HG03097 (cell line): ENCODE results near the gene TENM3.

Experiments
- ATAC-seq: cut with Tn5 transposase; IDR thresholded peaks from one replicate; pipeline ENCODE4 v1.9.1; 2021; ENCODE audit not compliant: unreplicated experiment, low FRiP score

Gene TENM3

GRCh38 chr4:182846036-182846435, 602.8 kb downstream of the TENM3 start:
- ATAC-seq = no peak

DNA sequence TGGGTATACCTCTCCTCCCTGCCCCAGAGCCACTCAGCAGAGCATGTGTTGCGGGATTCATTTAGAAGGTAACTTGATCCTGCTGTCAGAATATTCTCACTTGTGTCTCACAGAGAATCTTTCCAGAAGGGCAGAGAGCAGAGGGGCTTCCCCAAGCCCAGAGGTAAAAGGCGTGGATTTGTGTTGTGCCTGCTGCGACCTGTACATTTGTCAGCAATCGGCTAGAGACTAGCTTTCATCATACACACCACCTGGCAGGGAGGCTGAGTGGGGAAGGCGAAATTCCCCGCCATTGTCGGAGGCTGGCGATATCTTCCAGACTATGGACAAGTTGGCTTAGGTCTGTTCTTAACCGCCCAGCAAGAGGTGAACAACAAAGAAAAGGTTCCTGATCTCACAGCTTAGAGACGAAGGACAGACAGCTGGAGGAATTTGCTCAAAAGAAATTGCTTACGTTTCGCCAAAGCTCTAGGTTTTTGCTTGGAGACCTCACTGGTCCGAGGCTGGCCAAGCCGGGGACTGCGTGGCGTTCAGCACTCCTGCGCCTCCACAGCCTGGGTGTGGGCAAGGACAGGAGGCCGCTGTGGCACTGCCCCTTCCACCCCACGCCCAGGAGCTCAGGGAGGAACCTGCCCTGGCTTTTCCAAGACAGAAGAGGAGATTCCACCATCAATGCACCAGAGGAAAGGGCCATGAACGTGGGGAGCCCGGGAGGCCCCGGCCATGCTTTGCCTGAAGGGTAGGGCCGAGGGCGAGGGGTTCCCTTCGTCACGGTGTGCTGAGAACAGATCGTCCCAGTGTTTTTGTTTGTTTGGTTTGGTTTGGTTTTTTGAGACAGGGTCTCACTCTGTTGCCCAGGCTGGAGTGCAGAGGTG, 604.6 kb downstream of the TENM3 start:
- no peak for ATAC-seq

DNA sequence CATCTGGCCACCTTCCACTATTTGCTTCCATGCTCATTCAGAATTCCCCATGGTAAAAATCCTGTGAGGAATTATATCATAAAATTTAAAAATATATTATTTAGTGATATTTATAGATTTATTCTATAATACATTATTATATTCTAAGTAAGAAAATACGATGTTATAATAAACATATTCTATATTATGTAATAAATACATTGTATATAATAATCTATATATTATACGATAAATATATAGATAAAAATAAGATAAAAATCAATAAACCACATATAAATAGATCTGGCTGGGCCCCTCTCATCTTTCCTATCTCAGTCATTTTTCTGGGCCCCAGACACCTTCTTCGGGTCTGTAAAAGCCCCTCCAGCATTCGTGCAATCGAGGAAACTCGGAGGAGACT, 605.5 kb downstream of the TENM3 start:
- ATAC-seq = no peak
